Kidney (tissue), 14 donors: ENCODE results near the gene ZNF445. TPM values are rescaled to one million over a fixed set of nuclear protein-coding genes. Genes with fewer than 3 reads are reported as not detected.

Experiments
- DNase-seq, 5 donors: peaks; one replicate each; pipeline ENCODE4 v3.0.0-alpha.2; 2013 to 2020
- FAIRE-seq: peaks from 2 replicates; lab custom pipeline; 2012; peaks lifted over from hg19 to GRCh38; lab: Jason Lieb, UNC
- H3K27ac ChIP-seq, 2 donors: one replicate each; pipeline ENCODE4 v1.7.0; 2013; ENCODE audit warnings: low read depth in 2 of 2, low read length in 2 of 2, inconsistent platforms in 1 of 2
- H3K27me3 ChIP-seq: one replicate; pipeline ENCODE4 v1.7.1; 2013; ENCODE audit warnings: low read length, inconsistent platforms; ENCODE audit not compliant: control insufficient read depth, insufficient read depth
- H3K36me3 ChIP-seq, 3 donors: one replicate each; pipeline versions ENCODE4 v1.7.0 to v1.7.1; 2013; ENCODE audit warnings: low read length in 3 of 3, control low read depth in 1 of 3, inconsistent platforms in 1 of 3; ENCODE audit not compliant: insufficient read depth in 3 of 3, control insufficient read depth in 2 of 3
- H3K4me1 ChIP-seq, 3 donors: one replicate each; pipeline versions ENCODE4 v1.7.0 to v1.7.1; 2013; ENCODE audit warnings: low read length in 3 of 3, inconsistent platforms in 1 of 3, low read depth in 1 of 3; ENCODE audit not compliant: control insufficient read depth in 2 of 3, insufficient read depth in 2 of 3
- H3K4me3 ChIP-seq, 3 donors: one replicate each; pipeline versions ENCODE4 v1.7.0 to v1.8.1; 2013; ENCODE audit warnings: low read length in 3 of 3, control low read depth in 1 of 3, inconsistent platforms in 1 of 3
- H3K9ac ChIP-seq, 3 donors: one replicate each; pipeline versions ENCODE4 v1.7.0 to v1.7.1; 2013; ENCODE audit warnings: low read length in 3 of 3, control low read depth in 1 of 3, inconsistent platforms in 1 of 3
- H3K9me3 ChIP-seq, 3 donors: one replicate each; pipeline versions ENCODE4 v1.7.0 to v1.7.1; 2013; ENCODE audit warnings: low read length in 3 of 3, control low read depth in 1 of 3, inconsistent platforms in 1 of 3; ENCODE audit not compliant: control insufficient read depth in 2 of 3, insufficient read depth in 1 of 3
- intact Hi-C: fragments of 100-400 bp; cut with DNase I; formaldehyde crosslinking; loops from one replicate; pipeline ENCODE4 v1.11.1; 2022
- polyA plus RNA-seq: library from polyadenylated mRNA; stranded (reverse); fragments of 350-450 nt; fragmentation: Illumina TruSeq; extraction: RNeasy Lipid Tissue Mini Kit (QIAGEN cat#74804); gene quantifications from one replicate; pipeline ENCODE4 v1.2.3, GENCODE V29; 2014; ENCODE audit warnings: low read depth, low replicate concordance; ENCODE audit not compliant: insufficient read depth
- total RNA-seq: library from RNA; stranded (reverse); fragmentation: NEBNext Ultra II Directional; extraction: Animal tissue kit (Norgen Biotek cat#: 25700); gene quantifications from one replicate; pipeline ENCODE4 v1.2.1, GENCODE V29; 2021
- TF ChIP-seq, protein P1 (sequence below): IDR thresholded peaks from 3 replicates; pipeline ENCODE4 v1.5.1; 2012; ENCODE audit warnings: mild to moderate bottlenecking, moderate library complexity, borderline replicate concordance; ENCODE audit not compliant: insufficient read depth; ENCODE audit errors: extremely low read depth
- donor health status: control.
- donor health status: control.
- donor health status: control.
- donor health status: control.
- donor health status: control.
- donor health status: DM: yes; HTN: yes; CAD: no.
- donor health status: Normal renal cell carcinoma (clear cell type).

The ZNF445 gene
- total and polyA plus RNA-seq, 2 donors from 2014 or later, result 2.3 to 19.6 TPM

DNA sequence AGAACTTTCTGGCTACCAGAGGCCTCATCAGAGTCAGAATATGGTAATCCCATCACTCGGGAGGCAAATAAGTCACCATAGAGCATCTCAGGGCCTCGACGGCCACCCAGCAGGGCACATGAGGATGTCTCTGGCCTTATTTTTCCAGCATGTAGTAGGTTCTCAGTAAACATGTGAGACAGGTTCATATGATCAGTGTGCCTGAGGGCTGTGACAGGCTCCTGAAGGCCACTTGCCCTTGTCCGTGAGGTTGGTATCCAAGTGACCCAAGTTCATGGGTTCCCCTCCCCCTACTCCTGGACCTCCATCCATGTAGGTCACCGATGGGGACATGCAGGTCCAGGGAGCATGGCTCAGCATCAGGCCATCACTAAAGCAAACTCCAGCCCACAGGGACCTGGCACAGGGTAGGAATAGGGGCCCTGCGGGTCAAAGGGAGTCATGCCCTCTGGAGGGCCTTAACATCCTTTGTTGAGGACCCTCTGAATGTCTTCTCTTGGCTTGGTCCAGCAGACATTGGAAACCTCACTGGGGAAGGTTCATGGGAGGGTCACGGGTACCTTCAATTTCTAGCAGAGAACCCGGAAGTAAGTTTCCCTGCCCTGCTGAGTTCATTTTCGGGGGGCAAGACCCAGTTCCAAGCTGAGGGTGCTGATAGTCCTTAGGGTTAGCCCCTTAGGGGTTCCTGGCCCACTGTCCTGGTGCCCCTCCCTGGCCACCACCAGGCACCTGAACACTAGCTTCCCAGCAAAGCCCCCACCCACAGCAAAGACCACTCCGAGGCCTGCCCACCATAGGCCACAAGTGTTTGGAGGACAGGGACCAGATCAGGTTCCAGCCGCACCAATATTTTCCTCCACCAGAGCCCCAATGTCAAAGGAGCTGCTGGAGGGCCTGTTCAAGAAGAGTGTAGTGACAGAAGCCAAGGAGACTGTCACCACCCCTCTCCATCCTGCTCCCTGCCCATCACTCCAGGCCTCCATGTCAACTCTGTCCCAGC is 61.1 kb downstream of the ZNF445 start:
- TF ChIP-seq, protein P1, sequence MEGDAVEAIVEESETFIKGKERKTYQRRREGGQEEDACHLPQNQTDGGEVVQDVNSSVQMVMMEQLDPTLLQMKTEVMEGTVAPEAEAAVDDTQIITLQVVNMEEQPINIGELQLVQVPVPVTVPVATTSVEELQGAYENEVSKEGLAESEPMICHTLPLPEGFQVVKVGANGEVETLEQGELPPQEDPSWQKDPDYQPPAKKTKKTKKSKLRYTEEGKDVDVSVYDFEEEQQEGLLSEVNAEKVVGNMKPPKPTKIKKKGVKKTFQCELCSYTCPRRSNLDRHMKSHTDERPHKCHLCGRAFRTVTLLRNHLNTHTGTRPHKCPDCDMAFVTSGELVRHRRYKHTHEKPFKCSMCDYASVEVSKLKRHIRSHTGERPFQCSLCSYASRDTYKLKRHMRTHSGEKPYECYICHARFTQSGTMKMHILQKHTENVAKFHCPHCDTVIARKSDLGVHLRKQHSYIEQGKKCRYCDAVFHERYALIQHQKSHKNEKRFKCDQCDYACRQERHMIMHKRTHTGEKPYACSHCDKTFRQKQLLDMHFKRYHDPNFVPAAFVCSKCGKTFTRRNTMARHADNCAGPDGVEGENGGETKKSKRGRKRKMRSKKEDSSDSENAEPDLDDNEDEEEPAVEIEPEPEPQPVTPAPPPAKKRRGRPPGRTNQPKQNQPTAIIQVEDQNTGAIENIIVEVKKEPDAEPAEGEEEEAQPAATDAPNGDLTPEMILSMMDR, result no peak
- Histone ChIP-seq H3K4me3 (no peak overlapping the region), H3K4me1 (no peaks in the 10 kb centered on the region), H3K9ac (no peak overlapping the region), H3K9me3 (no peaks in the 10 kb centered on the region), H3K36me3 (no peaks in the 10 kb centered on the region), H3K27me3 (no peaks in the 10 kb centered on the region), H3K27ac (no peak overlapping the region)
- intact Hi-C loops, result no loop called here
- FAIRE-seq, result no peak
- DNase-seq, result no peak

DNA sequence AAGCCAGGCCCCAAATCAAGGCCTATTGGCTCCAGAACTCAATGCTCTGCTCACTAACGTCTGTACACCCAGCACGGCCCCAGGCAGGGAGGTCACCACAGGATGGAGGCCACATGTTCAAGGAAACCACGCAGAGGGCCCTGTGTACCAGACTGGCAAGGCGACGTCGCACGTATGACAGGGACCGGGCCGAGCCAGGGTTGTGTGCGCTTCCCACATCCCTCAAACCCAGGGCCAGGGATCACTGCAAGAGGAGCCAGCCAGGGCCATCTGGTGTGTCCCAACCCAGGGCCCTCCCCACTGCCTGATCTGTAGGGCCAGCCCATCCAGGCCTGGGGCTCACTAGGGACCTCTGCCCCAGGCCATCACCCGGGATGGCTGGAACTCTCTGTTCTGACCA is 62.0 kb downstream of the ZNF445 start:
- H3K4me1 ChIP-seq, result no peaks in the 10 kb centered on the region
- no peak overlapping the region for H3K9ac ChIP-seq
- DNase-seq (no peak), FAIRE-seq (no peak)
- TF ChIP-seq, protein P1, result no peak
- H3K9me3 ChIP-seq, result no peaks in the 10 kb centered on the region
- intact Hi-C loops, result no loop called here
- no peaks in the 10 kb centered on the region for H3K27me3 ChIP-seq
- H3K27ac ChIP-seq, result no peak overlapping the region
- H3K36me3 ChIP-seq, result no peaks in the 10 kb centered on the region
- H3K4me3 ChIP-seq, result no peak overlapping the region

DNA sequence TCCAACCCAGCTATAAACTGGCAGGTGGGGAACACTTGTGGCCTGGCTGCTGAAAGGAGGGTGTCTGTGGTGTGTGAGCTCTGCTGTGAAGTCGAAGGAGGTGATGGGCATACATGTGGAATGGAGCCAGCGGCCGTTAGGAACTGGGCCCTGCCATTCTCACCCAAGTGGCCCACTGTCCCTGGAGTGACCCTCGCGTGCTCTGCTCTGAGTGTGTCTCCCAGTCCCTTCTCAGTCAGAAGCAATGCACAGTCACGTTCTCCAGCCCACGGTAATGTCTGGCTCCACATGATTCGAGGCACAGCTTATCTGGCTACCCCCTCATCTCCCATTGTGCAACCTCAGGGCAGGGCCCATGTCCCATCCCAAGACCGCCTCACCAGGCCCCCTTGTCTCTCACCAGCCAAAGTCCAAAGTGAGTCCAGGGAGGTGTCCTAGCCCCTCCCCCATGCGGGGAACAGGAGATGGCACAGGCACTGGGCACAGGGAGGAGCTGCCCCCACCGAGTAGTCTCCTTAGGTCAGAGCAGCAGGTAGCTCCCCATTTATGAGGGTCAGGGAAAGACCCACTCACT is 62.9 kb downstream of the ZNF445 start:
- H3K27ac ChIP-seq, result no peak overlapping the region
- H3K36me3 ChIP-seq, result peaks cover 0 to under 1% (median 0%) of the 10 kb centered on the region in 3 donors
- TF ChIP-seq, protein P1, result no peak
- H3K9ac ChIP-seq, result no peak overlapping the region
- DNase-seq (no peak), FAIRE-seq (no peak)
- no peak overlapping the region for H3K4me3 ChIP-seq
- intact Hi-C loops, result no loop called here
- H3K4me1 ChIP-seq, result no peaks in the 10 kb centered on the region
- H3K27me3 ChIP-seq, result no peaks in the 10 kb centered on the region
- H3K9me3 ChIP-seq, result no peaks in the 10 kb centered on the region
